ENCODE measurements around the gene TCIRG1. TPM values are rescaled to one million over a fixed set of nuclear protein-coding genes. Genes with fewer than 3 reads are reported as not detected.

Gene TCIRG1
- total RNA-seq, 1 donor from 2014 or later, result 50.6 TPM

DNA sequence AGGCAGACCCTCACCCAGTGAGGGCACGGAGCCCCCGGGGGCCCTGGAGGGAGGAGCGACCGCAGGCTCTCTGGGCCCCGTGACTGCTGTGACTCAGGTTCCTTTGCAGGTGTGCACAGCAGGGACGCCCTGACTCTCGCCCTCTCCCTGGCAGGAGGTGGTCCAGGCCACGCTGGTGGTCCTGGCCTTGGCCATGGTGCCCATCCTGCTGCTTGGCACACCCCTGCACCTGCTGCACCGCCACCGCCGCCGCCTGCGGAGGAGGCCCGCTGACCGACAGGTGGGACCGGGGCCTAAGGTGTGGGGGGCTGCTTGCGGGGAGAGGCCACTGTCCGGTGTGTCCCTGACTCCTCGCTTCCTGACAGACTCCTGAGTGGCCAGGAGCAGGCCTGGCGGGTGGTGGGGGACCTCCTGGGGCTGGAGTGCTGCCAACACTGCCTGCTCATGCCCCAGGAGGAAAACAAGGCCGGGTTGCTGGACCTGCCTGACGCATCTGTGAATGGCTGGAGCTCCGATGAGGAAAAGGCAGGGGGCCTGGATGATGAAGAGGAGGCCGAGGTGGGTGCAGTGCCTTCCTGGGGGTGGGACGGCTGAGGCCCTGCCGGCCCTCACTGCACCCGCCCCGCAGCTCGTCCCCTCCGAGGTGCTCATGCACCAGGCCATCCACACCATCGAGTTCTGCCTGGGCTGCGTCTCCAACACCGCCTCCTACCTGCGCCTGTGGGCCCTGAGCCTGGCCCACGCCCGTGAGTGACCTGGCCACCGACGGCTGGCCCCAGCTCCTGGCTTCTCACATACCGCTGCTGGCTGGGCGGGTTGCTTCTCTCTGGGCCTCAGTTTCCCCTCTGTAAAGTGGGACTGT lies 10.9 kb downstream of the TCIRG1 start:
- DNase-seq (ENCODE audit: low read depth, low spot score), result no peak

DNA sequence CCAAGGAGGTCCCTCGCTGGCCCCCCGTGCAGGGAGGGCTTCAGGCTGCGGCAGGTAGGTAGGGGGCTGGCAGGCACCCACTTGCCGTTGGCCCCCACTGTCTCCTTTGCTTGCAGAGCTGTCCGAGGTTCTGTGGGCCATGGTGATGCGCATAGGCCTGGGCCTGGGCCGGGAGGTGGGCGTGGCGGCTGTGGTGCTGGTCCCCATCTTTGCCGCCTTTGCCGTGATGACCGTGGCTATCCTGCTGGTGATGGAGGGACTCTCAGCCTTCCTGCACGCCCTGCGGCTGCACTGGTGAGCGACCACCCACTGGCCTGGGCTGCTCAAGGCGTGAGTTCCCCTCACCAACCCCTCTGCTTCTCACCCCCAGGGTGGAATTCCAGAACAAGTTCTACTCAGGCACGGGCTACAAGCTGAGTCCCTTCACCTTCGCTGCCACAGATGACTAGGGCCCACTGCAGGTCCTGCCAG lies 11.6 kb downstream of the TCIRG1 start:
- no peak for DNase-seq (ENCODE audit: low read depth, low spot score)

DNA sequence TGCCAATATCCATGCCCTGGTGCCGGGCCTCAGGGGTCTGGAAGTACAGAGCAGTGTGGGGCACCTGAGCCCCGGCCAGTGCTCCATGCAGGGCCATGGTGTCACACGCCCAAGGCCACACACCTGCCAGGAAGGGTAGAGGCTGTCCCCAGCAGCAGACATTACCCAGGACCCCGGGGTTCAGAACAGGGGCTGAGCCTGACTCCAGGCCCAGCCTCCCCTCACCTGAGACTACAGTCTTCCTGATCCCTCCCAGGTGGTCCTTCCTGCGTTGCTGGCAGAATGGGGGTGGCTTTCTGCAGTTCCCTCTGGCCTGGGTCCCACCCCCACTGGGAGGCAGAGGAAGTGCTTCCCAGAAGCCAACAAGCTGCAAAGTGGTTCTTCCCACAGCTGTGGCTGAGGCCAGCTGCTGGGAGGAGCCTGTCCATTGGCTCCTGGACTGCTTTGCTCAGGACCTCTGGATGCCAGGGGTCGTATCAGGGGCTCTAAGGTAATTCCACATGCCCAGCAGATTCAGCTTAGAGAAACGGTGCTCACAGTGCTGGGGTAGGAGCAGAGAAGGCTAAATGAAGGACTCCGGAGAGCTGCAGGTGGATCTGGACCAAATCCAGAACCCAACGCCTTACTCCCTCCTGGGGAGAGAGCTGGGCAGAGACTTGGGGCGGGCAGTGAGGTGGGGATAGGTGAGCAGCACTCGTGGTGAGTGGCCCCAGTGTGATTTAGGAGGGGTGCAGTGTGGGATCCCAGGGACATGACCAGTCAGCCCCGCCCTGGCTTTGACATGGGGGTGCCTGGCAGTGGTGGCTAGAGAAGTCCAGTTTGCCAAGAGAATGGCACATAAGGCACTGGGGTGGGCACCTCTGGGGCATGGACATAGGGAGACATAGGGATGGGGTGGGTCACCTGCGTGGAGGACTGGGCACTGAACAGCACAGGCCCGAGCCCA lies 12.6 kb downstream of the TCIRG1 start:
- DNase-seq (ENCODE audit: low read depth, low spot score), result no peak

DNA sequence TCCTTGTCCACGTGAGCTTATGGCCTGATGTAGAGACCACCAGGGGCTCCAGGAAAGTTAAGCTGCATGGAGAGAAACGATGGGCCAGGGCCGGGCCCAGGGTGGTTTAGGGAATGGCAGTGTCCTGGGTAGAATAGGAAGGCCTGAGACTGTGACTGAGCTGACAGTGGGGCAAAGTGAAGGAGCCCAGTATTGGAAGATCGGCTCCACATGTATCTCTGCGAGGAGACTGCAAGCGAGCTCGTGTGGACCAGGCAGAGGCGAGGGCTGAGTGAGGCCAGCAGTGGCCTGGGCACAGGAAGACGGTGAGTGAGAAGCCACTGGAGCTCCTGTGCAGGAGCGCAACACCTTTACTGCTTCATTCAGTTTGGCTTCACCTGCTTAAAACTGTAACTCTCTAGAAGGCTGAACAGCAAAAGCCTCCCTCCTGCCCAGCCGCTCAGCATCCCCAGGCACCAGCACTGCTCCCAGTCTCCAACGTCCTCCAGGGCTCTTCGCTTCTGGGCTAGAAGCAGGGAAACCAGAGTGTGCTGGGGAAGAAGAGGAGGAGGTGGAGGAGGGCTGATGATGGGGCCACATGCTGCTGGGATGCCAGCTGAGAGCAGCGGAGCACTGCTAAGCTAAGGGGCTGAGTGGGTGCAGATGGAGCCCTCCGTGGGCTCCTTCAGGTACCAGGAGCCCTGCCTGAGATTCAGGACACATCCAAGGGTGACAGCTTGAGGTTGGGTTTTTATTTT lies 13.5 kb downstream of the TCIRG1 start:
- no peak for DNase-seq (ENCODE audit: low read depth, low spot score)

DNA sequence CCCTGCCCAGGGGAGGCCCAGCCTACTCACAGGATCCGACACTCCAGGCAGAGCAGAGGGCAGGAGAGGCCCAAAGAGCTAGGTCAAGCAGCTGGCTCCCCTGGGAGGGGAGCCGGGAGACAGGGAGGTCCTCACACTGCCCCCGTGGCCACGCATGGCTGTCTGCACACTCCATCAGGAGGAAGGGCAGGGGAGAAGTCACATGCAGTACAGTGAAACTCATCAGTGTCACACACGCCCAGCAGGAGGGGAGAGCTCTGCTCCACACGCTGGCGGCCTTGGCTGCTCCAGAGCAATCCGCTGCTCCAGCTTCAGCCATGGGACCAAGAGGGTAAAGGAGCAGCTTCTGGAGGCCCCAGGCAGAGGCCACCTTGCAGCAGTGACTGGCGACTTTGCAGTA lies 14.3 kb downstream of the TCIRG1 start:
- no peak for DNase-seq (ENCODE audit: low read depth, low spot score)

DNA sequence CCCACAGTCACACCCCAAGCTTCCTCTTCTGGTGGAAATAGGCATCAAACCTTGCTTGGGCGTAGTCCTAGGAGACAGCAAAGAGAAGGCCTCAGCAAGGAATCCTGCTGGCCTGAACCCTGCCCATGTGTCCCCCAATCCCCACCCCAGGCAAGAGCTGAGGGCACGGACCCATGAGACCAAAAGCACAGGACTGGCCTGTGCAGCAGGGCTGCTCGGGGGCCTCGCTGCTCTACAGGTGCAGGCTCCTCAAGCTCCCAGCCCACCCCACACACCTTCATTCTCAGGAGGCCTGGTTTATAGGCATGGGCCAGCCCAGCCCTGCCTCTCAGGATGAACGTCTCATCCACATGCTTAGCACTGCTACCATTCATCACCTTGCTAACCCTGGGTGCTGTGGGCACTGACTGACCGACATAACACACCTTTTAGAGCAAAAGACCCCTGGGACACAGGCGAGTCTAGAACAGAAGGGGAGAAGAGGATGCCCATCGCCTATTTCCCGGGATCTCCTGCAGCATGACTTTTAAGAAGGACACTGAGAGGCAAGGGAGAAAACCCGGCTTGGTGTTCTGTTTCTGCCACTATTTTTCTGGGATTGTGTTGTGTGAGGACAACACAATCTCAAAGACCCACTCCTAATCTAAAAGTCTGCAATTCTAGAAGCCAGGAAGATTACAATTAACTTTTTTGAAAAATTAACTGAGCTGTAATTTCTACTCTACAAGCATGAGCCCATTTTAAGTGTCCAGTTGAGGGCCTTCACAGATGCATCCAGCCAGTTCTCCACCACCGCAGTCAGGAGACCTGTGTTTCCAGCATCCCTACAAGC lies 15.4 kb downstream of the TCIRG1 start:
- no peak for DNase-seq (ENCODE audit: low read depth, low spot score)

DNA sequence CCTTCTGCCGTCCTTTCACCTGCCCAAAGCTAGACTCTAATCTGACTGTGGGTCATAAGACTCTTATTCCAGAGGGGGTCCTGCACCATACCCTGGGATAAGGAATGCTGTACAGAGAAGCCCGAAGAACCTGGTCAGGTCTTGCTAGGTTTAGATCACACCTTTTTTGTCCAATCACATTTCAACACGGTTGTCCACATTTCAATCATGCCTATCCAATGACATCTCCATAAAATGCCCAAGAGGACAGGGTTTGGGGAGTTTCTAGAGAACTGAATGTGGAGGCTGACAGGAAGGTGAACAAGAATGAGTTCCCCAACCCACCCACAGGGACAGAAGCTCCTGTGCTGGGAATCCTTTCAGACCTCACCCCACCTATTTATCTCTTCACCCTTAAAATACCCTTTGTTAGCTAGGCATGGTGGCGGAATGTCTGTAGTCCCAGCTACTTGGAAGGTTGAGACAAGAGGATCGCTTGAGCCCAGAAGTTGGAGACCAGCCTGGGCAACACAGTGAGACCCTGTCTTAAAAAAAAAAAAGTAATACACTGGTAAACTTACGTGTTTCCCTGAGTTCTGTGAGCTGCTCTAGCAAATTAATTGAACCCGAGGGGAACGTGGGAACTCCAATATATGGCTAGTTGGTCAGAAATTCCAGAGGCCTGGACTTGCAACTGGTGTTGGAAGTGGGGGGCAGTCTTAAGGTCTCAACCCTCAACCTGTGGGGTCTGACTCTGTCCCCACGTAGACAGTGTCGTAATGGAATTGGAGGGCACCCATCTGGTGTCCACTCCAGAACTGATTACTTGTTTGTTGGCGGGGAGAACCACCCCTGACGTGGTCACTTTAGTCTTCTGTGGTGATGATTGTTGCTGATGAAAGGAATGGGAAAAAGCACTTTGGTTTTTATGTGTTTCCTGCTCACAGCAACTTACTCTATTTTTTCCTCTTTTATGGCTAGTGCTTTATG lies 17.8 kb downstream of the TCIRG1 start:
- DNase-seq (ENCODE audit: low read depth, low spot score), result no peak

DNA sequence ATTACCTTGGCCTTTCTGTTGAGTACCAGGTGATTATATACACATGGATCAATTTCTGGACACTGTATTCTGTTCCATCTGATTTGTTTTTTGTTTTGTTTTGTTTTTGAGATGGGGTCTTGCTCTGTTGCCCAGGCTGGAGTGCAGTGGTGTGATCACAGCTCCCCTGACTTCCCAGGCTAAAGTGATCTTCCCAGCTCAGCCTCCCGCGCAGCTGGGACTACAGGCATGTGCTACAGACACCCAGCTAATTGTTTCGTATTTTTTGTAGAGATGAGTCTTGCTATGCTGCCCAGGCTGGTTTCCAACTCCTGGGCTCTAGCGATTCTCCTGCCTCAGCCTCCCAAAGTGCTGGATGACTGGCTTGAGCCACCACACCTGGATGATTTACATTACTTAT lies 19.0 kb downstream of the TCIRG1 start:
- DNase-seq (ENCODE audit: low read depth, low spot score), result no peak

DNA sequence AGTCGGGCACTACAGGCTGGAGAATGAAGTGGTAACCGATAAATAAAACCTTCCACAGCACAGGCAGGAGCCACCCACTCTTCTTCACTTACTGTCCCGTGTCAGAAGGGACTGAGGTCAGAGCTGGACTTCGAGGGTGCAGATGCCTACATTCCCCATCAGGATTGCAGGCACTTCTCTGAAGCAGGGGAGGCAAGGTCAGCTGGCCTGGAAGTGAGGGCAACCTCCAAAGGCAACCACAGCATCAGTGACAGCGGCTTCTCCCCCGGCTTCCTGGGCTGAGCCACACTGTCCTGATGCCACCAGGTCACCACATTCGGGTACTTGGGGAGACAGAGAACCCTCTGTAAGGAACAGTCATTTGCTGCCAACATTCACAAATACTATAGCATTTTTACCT lies 22.7 kb downstream of the TCIRG1 start:
- no peak for DNase-seq (ENCODE audit: low read depth, low spot score)

DNA sequence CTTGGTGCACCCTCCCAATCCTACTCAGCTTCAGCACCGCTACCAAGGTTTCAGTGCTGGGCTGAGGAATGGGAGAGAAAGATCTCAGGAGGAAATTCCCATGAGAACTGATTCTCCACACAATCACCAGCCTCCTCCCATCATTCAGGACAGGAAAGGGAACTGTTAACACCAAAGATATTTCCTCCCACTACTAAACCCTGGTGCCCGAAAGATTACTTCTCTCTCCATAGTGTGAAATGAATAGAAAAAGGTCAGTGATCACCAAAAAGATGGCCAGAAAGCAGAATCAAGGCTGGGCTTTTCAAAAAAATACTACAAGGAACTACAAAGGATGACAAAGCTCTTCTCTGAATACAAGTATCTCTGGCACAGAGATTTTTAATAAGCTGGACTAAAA lies 26.1 kb downstream of the TCIRG1 start:
- no peak for DNase-seq (ENCODE audit: low read depth, low spot score)

DNA sequence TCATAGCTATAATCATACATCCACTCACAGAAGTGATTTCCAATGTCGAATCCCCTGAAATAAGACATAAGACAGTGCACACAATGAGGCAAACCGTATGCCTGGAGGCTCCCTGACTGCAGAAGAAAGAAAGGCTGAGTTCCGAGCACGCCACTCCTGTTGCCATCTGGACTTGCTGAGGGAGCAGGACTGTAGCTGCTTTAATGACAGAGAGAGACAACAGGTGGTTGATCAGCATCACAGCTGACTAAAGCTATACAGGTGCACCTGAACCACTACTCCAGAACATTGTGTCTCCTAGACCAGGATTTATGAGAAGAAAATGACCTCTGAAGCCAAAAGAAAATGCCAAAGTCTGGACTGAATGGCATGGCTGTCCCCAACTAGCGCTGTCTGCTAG lies 27.0 kb downstream of the TCIRG1 start:
- no peak for DNase-seq (ENCODE audit: low read depth, low spot score)

DNA sequence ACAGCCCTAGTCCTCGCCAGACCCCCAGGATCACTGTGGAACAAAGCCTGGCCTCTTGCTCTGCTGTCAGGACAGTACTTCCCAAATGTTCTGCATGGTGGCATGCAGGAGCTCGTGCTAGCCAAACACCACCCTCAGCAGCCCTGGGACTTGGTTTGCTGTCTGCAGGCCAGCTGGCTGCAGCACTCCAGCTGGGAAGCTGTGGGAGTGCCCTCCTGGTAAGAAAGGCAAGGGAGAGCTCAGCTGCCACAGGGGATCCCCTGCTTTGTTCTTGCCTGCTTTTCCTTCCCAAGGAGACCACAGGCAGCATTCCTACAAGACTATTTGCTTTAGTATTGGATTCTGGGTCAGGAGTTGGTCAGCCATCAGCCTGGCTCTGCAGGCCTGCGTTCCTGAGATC lies 27.9 kb downstream of the TCIRG1 start:
- no peak for DNase-seq (ENCODE audit: low read depth, low spot score)

DNA sequence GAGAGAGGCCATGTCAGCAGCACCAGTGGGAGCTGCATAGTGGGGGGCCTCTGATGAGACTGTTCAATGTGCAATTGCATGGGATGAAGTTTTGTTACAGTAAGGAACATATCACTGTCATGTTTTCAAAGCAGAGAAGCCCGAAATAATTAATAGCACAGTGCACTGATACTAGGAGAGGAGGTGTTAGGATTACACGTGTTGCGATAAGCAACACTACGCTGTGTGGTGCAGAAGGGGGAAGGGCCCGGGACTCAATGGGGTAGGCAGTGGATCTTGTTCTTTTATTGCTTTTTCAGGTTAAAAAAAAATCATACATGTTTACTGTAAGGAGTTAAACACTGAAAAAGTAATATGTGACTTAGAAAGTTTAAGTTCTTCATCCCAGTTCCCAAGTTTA lies 29.2 kb downstream of the TCIRG1 start:
- no peak for DNase-seq (ENCODE audit: low read depth, low spot score)

DNA sequence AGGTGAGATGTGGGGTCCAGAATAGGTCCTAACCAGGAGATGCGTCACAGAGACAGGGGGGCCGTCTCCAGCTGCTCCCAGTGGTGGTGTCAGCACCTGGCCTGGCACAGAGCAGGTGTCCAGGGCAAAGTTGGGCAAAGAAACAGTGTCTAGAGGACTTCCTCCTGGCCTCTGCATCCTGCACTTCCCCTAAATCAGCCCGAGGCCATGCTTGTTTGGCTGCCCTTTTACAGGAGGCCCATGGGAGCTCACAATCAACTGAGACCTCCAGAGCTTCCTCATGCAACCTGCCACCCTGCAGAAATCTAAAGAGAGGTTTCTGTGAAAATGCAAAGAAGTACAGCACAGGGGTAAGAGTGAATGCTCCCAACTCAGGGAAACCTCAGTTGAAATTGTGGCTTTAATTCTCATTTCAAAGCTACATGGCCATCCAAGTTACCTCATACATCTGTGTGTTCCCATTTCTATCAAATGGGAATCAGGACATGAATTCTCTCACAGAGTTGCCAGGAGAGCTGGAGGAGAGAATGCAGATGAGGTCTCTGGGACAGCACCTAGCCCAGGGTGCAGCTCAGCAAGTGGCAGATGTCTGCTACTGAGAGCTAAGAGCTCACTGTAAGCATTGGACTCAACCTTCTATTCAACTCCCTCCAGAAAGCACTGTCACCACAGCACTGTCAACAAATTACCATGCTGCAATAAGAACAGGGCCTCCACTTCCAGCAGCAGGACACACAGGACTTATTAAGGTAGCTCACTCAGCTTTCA lies 32.6 kb downstream of the TCIRG1 start:
- DNase-seq (ENCODE audit: low read depth, low spot score), result no peak

DNA sequence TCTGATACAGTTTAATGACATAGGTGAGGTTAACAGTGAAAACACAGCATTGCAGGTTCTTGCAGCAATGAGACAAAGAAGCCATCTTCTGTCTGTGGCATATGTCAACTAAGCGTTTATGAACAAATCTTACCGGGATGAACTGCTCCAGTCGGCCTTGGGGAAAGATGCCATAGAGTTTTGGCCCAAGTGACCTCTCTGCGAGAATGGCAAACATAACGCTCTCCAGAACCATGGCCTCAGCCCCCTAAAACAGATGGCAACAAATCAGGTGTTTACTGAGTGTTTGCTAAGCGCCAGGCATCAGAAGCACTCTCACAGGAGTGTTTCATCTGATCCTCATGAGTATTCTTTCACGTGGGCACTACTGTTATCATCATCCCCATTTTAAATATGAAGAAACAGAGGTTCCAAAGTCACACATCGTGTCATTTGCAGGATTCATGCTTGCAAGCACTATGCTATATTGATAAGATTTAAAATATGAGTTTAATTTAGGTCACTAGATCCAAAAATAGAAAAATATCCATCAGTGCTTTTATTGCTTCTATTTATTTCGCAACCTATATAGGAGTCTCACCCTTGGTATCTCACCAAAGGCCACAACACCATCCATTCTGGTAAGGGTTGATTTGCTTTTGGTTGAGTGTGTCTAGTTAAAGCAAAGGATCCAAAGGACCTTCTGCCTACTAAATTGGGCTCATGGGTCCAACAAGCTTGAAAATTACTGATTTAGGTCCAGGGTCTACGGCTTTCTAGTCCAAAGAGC lies 35.9 kb downstream of the TCIRG1 start:
- DNase-seq (ENCODE audit: low read depth, low spot score), result no peak

DNA sequence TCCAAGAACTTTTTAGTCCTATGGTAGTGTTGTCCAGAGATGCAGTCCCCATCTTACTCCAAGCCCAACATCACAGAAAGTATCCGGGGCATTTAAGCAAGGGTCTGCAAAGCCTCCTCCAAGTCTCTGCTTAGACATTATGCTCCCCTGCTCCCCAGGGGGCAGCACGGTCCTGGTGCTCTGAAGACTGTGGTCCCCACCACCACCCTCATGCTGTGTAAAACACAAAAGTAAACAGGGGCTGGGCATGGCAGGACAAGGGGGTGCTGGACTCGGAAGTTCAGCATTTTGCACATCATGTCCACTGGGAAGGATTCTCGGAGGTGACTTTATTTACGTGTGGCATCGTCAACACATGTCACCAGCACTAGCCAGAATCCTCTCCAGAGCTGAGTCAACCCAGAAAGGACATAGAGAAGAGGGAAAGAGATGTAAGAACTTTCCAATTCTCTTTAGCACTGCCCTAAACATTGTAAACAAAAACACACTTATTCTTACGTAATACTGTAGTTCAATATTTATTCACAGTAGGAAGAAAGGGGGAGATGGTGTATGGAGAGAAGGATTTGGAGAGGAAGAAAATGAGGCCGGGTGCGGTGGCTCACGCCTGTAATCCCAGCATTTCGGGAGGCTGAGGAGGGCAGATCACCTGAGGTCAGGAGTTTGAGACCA lies 37.7 kb downstream of the TCIRG1 start:
- DNase-seq (ENCODE audit: low read depth, low spot score), result no peak

All from pulmonary artery endothelial cell (primary cell).